Epithelial cell of esophagus (primary cell): ENCODE measurements around the gene LRRC7.

Experiments
- DNase-seq: peaks from one replicate; pipeline ENCODE4 v3.0.0; 2010; ENCODE audit warnings: low read depth
- H3K4me3 ChIP-seq: 2 replicates; pipeline ENCODE4 v1.5.1; 2011; ENCODE audit warnings: mild to moderate bottlenecking, low read length, control low read depth
- TF ChIP-seq, protein P1 (sequence below): IDR thresholded peaks from 2 replicates; pipeline ENCODE4 v1.5.1; 2011; ENCODE audit warnings: low read depth, mild to moderate bottlenecking, low read length, control low read depth, inconsistent platforms; ENCODE audit not compliant: insufficient read depth; ENCODE audit errors: missing control alignments

LRRC7 gene

GRCh38 chr1:70072231-70072751 is 504.6 kb downstream of the LRRC7 start:
- H3K4me3 ChIP-seq = no peak overlapping the region
- peak; percentile 12 for DNase-seq
- TF ChIP-seq, protein P1, sequence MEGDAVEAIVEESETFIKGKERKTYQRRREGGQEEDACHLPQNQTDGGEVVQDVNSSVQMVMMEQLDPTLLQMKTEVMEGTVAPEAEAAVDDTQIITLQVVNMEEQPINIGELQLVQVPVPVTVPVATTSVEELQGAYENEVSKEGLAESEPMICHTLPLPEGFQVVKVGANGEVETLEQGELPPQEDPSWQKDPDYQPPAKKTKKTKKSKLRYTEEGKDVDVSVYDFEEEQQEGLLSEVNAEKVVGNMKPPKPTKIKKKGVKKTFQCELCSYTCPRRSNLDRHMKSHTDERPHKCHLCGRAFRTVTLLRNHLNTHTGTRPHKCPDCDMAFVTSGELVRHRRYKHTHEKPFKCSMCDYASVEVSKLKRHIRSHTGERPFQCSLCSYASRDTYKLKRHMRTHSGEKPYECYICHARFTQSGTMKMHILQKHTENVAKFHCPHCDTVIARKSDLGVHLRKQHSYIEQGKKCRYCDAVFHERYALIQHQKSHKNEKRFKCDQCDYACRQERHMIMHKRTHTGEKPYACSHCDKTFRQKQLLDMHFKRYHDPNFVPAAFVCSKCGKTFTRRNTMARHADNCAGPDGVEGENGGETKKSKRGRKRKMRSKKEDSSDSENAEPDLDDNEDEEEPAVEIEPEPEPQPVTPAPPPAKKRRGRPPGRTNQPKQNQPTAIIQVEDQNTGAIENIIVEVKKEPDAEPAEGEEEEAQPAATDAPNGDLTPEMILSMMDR = no peak

DNA sequence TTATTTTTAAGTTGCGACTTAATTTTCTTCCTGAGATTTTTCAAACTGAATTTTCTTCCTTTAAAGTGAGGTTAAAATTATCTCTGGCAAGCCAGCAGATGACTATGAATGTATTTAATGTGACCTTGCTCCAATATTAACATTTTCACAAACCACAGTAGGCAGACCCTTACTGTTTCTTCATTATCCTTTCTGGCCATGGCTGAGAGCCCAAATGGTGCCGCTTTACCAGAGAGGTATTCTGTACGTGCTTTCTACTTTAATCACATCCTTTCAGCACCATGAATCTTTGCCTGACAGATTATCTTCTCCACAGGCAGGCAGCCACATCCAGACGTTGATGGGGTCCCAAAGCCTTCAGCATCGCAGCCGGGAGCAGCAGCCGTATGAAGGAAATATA is 508.0 kb downstream of the LRRC7 start:
- H3K4me3 ChIP-seq = no peak overlapping the region
- TF ChIP-seq, protein P1 = no peak
- DNase-seq = no peak

DNA sequence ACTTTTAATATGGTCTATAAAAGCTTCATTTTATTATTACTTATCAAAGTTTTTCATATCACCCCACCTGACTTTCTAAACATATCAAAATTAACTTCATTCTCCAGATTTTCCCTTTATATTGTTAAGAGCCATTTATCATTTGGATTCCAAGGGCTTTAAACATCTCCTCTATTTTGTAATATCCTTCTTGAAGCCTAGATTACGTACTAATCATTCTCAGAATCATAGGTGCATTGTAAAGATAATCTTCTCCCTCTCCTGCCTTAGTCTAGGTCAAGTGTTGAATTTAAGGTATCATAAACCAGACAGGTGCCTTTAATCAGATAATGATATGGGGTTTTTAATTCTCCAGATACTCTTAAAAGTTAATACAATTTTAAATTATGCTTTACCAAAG is 509.3 kb downstream of the LRRC7 start:
- H3K4me3 ChIP-seq = no peak overlapping the region
- DNase-seq = no peak
- TF ChIP-seq, protein P1 = no peak

DNA sequence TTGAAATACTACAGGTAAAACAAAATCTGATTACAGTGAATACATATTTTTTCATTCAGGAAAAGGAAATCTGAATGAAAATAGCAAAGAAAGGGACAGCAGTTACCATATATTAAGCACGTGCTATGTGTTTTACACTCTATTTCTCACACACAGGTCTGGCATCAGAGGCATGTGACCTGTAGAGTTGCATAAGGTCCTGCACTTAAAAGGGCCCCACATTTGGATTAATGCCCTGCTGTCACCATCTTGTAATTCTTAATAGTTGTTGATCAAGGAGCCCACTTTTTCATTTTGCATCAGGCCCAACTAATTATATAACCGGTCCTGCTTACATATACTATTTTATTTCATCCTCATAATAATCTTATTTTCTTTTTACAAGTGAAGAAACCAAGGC is 511.8 kb downstream of the LRRC7 start:
- TF ChIP-seq, protein P1 = no peak
- H3K4me3 ChIP-seq = no peak overlapping the region
- DNase-seq = no peak

DNA sequence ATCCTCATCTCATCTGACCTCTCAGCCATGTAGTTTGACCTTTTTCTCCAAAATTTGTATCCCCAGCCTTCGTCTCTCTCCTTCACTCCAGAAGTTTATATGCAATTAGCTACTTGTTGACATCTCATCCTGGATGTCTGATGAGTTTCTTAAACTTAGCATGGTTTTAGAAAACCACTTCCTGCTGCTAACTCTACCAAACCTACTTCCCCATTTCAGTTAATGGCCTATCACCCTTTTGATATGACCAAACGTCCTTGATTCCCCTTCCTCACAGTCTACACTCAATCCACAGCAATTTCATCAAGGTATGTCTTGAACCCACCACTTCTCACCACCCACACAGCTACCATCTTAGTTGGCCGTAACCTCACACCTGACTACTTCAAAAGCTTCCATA is 515.8 kb downstream of the LRRC7 start:
- TF ChIP-seq, protein P1 = no peak
- no peak for DNase-seq
- H3K4me3 ChIP-seq = no peak overlapping the region

DNA sequence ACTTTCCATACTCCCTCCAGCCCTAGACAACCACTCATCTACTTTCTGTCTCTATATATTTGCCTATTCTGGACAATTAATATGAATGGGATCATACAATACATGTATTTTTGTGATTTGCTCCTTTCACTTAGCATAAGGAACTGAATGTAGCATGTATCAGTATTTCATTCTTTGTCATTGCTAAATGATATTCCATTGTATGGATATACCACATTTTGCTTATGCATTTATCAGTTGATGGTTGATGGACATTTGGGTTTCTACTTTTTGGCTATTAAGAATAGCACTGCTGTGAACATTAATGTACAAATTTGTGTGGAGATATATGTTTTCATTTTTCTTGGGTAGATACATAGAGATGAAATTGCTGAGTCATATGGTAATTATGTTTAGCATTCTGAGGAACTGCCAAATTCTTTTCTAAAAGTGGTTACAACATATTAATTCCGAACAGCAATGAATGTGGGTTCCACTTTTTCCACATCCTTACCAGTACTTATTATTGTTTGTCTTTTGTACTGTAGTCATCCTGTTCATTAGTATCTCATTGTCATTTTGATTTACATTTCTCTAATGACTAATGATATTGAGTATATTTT is 516.7 kb downstream of the LRRC7 start:
- H3K4me3 ChIP-seq = no peak overlapping the region
- peak; percentile 33 for DNase-seq
- TF ChIP-seq, protein P1 = no peak

GRCh38 chr1:70085521-70085920 is 517.8 kb downstream of the LRRC7 start:
- TF ChIP-seq, protein P1 = no peak
- H3K4me3 ChIP-seq = no peak overlapping the region
- DNase-seq = no peak
